ENCODE data around the gene CYTH3. TPM values are rescaled to one million over a fixed set of nuclear protein-coding genes. Genes with fewer than 3 reads are reported as not detected.

CYTH3 gene
- 21.9 to 28.6 TPM (median 26.8 TPM) in 5 replicates for total RNA-seq (2022; extraction: Qiagen RNA extraction; ENCODE audit: low read depth)

GRCh38 chr7:6272481-6273323 is at the start of gene CYTH3:
Gene CYTH3 (minus strand): TSS chr7:6272624. CDS start chr7:6272507, 117 bp downstream.

Other genes with a start within 250 kb of the CYTH3 start
- gene ANKRD61, start 241.2 kb downstream of the CYTH3 start, total RNA-seq (2022; extraction: Qiagen RNA extraction; ENCODE audit: low read depth): 0.22 to 0.92 TPM (median 0.70 TPM) in 5 replicates
- 57.6 to 97.4 TPM (median 79.6 TPM) in 5 replicates for gene EIF2AK1, start 213.4 kb downstream of the CYTH3 start, total RNA-seq (2022; extraction: Qiagen RNA extraction; ENCODE audit: low read depth)
- 6.2 to 8.9 TPM (median 7.8 TPM) in 5 replicates for gene USP42, start 167.7 kb downstream of the CYTH3 start, total RNA-seq (2022; extraction: Qiagen RNA extraction; ENCODE audit: low read depth)
- gene FAM220A, start 76.3 kb upstream of the CYTH3 start, total RNA-seq (2022; extraction: Qiagen RNA extraction; ENCODE audit: low read depth): 10.7 to 16.2 TPM (median 14.8 TPM) in 5 replicates
- 340 to 391 TPM (median 365 TPM) in 5 replicates for gene RAC1, start 101.9 kb upstream of the CYTH3 start, total RNA-seq (2022; extraction: Qiagen RNA extraction; ENCODE audit: low read depth)
- gene DAGLB, start 175.3 kb upstream of the CYTH3 start, total RNA-seq (2022; extraction: Qiagen RNA extraction; ENCODE audit: low read depth): 15.8 to 28.3 TPM (median 26.3 TPM) in 5 replicates
- gene KDELR2, start 211.5 kb upstream of the CYTH3 start, total RNA-seq (2022; extraction: Qiagen RNA extraction; ENCODE audit: low read depth): 108 to 155 TPM (median 137 TPM) in 5 replicates

Data from A549 treated with ZK216348 at 1 μM for 4 hours (cell line).